ENCODE data around the gene COG1.

DNA sequence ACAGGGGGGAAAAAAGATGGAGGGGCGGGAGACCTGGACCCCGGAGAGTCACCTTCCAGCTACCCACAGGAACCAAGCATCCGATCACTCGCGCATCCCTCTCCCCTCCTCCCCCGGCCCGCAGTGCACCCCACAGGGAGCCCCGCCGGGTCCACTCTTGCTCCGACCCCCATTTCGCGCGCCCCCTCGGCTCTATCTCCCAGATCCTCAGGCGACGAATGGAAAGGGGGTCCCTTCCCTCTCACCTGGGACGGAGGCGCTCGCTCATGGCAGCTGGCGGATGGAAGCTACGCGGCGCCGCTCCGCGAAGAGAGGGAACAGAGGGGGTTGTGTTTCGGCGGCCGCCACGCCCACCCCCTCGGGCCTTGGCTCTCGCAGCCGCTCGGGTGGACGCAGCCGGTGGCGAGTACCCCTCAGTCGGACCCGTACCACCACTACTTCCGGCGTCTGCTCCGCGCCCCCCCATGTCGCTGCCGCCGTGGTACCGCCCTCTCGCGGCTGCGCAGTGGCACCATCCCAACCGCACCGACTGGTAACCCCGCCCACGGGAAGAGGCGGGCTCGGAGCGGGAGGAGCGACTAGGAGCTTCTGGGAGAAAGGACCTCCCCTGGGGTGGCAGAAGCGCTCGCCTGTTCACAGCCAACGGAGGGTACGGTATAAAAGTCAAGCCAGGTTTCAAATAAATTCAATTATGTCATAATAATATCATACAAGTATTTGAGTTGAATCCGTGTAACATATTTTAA, 39.2 kb downstream of the COG1 start:
- TF ChIP-seq, protein P1, sequence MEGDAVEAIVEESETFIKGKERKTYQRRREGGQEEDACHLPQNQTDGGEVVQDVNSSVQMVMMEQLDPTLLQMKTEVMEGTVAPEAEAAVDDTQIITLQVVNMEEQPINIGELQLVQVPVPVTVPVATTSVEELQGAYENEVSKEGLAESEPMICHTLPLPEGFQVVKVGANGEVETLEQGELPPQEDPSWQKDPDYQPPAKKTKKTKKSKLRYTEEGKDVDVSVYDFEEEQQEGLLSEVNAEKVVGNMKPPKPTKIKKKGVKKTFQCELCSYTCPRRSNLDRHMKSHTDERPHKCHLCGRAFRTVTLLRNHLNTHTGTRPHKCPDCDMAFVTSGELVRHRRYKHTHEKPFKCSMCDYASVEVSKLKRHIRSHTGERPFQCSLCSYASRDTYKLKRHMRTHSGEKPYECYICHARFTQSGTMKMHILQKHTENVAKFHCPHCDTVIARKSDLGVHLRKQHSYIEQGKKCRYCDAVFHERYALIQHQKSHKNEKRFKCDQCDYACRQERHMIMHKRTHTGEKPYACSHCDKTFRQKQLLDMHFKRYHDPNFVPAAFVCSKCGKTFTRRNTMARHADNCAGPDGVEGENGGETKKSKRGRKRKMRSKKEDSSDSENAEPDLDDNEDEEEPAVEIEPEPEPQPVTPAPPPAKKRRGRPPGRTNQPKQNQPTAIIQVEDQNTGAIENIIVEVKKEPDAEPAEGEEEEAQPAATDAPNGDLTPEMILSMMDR (IDR thresholded peaks at IDR 0.05): peak; percentile 16; the same call in 1 of the 2 replicates
- no peak for TF ChIP-seq ZFX (IDR thresholded peaks at IDR 0.05; ENCODE audit: borderline replicate concordance)

Measured in 22Rv1 (cell line).